HCT116 (cell line): ENCODE measurements around the gene CCDC192.
"Not testable (repeated sequence)": the region's sequence is repeated elsewhere in the genome, so short reads cannot be mapped to it uniquely, and the experiment has no call there.

Experiments
- EZH2 ChIP-seq: fragments of 200-600 bp; sonication (generic); IDR thresholded peaks from 2 replicates; pipeline ENCODE4 v1.6.1; 2017; ENCODE audit warnings: antibody characterized with exemption, mixed run types
- EZH2phosphoT487 ChIP-seq: fragments of 200-600 bp; IDR thresholded peaks from 2 replicates; pipeline ENCODE4 v1.6.1; 2018; ENCODE audit warnings: antibody characterized with exemption, borderline replicate concordance
- POLR2A ChIP-seq: IDR thresholded peaks from 2 replicates; pipeline ENCODE4 v1.7.0; 2011; ENCODE audit warnings: borderline replicate concordance; ENCODE audit not compliant: insufficient read depth, insufficient read length; ENCODE audit errors: extremely low read depth
- POLR2AphosphoS5 ChIP-seq: IDR thresholded peaks from 2 replicates; pipeline ENCODE4 v1.6.1; 2011; ENCODE audit warnings: mild to moderate bottlenecking, low read depth, low read length, moderate library complexity
- RAD21 ChIP-seq: IDR thresholded peaks from 2 replicates; pipeline ENCODE4 v1.6.1; 2012; ENCODE audit warnings: low read depth, mild to moderate bottlenecking
- REST ChIP-seq: IDR thresholded peaks from 2 replicates; pipeline ENCODE4 v1.6.1; 2012; ENCODE audit warnings: low read depth
- SP1 ChIP-seq: IDR thresholded peaks from 2 replicates; pipeline ENCODE4 v1.6.1; 2012; ENCODE audit warnings: low read depth
- SRF ChIP-seq: IDR thresholded peaks from 2 replicates; pipeline ENCODE4 v1.6.1; 2012; ENCODE audit warnings: low read depth
- YY1 ChIP-seq: IDR thresholded peaks from 2 replicates; pipeline ENCODE4 v1.6.1; 2011; ENCODE audit warnings: low read length, low read depth, moderate library complexity, mild to moderate bottlenecking; ENCODE audit not compliant: insufficient replicate concordance; ENCODE audit errors: extremely low read depth
- TF ChIP-seq, protein P1 (sequence below), 3 experiments: fragments of 200-600 bp in 1 of 3; sonication (generic) in 1 of 3; IDR thresholded peaks in 2 of 3; conservative IDR thresholded peaks in 1 of 3; 2 replicates each; pipeline ENCODE4 v1.5.1; 2012 to 2017; ENCODE audit warnings: low read depth in 2 of 3, low read length in 2 of 3, antibody characterized with exemption in 1 of 3, borderline replicate concordance in 1 of 3, control low read depth in 1 of 3, mild to moderate bottlenecking in 1 of 3, mixed read lengths in 1 of 3, mixed run types in 1 of 3, moderate library complexity in 1 of 3; ENCODE audit not compliant: insufficient read depth in 1 of 3
- TF ChIP-seq, protein P2 (sequence below): IDR thresholded peaks from 2 replicates; pipeline ENCODE4 v1.6.1; 2012

DNA sequence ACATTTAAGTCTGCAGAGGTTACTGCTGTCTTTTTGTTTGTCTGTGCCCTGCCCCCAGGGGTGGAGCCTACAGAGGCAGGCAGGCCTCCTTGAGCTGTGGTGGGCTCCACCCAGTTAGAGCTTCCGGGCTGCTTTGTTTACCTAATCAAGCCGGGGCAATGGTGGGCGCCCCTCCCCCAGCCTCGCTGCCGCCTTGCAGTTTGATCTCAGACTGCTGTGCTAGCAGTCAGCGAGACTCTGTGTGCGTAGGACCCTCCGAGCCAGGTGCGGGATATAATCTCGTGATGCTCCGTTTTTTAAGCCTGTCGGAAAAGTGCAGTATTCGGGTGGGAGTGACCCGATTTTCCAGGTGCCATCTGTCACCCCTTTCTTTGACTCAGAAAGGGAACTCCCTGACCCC lies 36.2 kb downstream of the CCDC192 start:
- TF ChIP-seq, protein P1, sequence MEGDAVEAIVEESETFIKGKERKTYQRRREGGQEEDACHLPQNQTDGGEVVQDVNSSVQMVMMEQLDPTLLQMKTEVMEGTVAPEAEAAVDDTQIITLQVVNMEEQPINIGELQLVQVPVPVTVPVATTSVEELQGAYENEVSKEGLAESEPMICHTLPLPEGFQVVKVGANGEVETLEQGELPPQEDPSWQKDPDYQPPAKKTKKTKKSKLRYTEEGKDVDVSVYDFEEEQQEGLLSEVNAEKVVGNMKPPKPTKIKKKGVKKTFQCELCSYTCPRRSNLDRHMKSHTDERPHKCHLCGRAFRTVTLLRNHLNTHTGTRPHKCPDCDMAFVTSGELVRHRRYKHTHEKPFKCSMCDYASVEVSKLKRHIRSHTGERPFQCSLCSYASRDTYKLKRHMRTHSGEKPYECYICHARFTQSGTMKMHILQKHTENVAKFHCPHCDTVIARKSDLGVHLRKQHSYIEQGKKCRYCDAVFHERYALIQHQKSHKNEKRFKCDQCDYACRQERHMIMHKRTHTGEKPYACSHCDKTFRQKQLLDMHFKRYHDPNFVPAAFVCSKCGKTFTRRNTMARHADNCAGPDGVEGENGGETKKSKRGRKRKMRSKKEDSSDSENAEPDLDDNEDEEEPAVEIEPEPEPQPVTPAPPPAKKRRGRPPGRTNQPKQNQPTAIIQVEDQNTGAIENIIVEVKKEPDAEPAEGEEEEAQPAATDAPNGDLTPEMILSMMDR (IDR thresholded peaks at IDR 0.05 in 2 of 3, conservative IDR thresholded peaks at IDR 0.05 in 1 of 3; ENCODE audit: borderline replicate concordance in 1 of 3, insufficient read depth in 1 of 3, low read depth in 2 of 3, low read length in 2 of 3) = not testable (repeated sequence)
- not testable (repeated sequence) for TF ChIP-seq YY1, REST, POLR2AphosphoS5, SP1, RAD21, EZH2phosphoT487, SRF, POLR2A, EZH2
- TF ChIP-seq, protein P2, sequence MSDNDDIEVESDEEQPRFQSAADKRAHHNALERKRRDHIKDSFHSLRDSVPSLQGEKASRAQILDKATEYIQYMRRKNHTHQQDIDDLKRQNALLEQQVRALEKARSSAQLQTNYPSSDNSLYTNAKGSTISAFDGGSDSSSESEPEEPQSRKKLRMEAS = not testable (repeated sequence)
